ENCODE data around the gene SCAMP2.

DNA sequence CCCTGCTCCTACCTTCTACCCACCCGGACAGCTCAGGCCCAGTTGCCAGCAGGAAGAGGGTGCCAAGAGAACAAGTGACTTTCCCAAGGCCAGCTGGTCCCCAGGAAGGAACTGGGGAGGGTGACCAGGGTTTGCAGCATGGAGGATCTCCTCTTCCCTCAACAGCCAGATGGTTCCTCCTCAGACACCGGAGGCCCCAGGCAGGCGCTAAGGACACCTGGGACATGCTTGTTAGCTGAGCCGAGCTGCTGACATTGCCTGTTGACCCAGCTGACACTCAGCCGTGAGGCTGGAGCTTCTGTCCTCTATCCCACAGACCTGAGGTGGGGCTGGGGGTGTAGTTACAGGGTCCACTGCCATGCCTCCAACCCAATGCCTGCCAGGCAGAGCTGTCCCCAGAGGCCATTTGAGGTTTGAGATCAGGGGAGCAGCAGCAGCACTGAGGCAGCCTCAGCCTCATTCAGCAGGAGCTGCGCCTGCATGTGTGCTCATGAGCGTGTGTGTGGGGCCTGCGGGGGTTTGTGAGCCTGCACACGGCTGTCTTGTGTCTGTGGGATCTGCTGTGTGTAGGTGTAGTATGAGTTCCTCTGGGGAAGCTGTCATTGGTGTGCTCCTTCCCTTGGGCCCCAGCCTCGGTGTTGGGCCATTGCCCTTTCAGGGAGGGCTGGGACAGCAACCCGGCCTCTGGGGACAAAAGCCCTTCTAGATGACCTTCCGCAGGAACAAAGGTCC lies 39.6 kb downstream of the SCAMP2 start:
- no peak for TF ChIP-seq POLR2AphosphoS5 (IDR thresholded peaks at IDR 0.05; ENCODE audit: low read depth, low read length)
- TF ChIP-seq CTCF (IDR thresholded peaks at IDR 0.05) = no peak
- TF ChIP-seq SIN3A (IDR thresholded peaks at IDR 0.05; ENCODE audit: borderline replicate concordance, insufficient read depth, low read depth, low read length) = no peak
- TF ChIP-seq, protein P1, sequence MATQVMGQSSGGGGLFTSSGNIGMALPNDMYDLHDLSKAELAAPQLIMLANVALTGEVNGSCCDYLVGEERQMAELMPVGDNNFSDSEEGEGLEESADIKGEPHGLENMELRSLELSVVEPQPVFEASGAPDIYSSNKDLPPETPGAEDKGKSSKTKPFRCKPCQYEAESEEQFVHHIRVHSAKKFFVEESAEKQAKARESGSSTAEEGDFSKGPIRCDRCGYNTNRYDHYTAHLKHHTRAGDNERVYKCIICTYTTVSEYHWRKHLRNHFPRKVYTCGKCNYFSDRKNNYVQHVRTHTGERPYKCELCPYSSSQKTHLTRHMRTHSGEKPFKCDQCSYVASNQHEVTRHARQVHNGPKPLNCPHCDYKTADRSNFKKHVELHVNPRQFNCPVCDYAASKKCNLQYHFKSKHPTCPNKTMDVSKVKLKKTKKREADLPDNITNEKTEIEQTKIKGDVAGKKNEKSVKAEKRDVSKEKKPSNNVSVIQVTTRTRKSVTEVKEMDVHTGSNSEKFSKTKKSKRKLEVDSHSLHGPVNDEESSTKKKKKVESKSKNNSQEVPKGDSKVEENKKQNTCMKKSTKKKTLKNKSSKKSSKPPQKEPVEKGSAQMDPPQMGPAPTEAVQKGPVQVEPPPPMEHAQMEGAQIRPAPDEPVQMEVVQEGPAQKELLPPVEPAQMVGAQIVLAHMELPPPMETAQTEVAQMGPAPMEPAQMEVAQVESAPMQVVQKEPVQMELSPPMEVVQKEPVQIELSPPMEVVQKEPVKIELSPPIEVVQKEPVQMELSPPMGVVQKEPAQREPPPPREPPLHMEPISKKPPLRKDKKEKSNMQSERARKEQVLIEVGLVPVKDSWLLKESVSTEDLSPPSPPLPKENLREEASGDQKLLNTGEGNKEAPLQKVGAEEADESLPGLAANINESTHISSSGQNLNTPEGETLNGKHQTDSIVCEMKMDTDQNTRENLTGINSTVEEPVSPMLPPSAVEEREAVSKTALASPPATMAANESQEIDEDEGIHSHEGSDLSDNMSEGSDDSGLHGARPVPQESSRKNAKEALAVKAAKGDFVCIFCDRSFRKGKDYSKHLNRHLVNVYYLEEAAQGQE (IDR thresholded peaks at IDR 0.05; ENCODE audit: insufficient read depth in 1 of 2, low read depth in 2 of 2, low read length in 1 of 2) = no peak
- no peak for TF ChIP-seq TCF7L2 (IDR thresholded peaks at IDR 0.05; ENCODE audit: low read depth, low read length)
